ENCODE data around the gene SMYD2. TPM values are rescaled to one million over a fixed set of nuclear protein-coding genes. Genes with fewer than 3 reads are reported as not detected.

Gene SMYD2
- total RNA-seq, 1 experiment from 2014 or later, result 6.4 TPM

- TF ChIP-seq SP1 (CRISPR knock-in tag; conservative IDR thresholded peaks at IDR 0.05), result no peak
These were observed 46.9 kb upstream of the SMYD2 start (continued) for GRCh38 chr1:214233856-214234634.

DNA sequence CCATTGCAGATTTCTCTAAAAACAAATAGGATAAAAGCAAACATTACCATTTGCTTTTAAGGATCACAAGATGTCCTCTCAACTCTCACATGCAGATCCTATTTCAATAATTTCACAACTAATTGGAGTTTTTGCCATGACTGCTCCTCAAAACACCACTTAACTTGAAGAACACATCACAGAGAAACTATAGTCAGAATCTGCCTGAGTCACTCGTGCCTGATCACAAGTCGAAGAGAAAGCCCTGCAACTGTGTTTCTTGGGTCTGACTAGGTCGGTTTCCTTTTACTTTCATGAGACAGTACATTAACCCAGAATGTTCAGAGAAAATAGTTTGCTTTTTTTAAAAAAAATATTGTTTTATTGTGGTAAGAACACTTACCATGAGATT lies 46.3 kb upstream of the SMYD2 start:
- Mint-ChIP-seq H3K9me3 (no peaks in the 10 kb centered on the region), H3K4me1 (no peaks in the 10 kb centered on the region), H3K27me3 (ENCODE audit: low read depth) (no peaks in the 10 kb centered on the region), H3K27ac (no peak overlapping the region), H3K4me3 (no peak overlapping the region), H3K36me3 (no peaks in the 10 kb centered on the region)
- ChIA-PET POLR2A (no interaction called here), CTCF (interaction anchor here (1.0 kb wide), 1 partner anchor 97 kb away, joined by 3 read pairs; no protein-coding TSS in a partner anchor)
- ATAC-seq (no peak), DNase-seq (ENCODE audit: low spot score) (no peak)
- TF ChIP-seq SOX15 (CRISPR knock-in tag; IDR thresholded peaks at IDR 0.05) (no peak), ARID4B (CRISPR knock-in tag; IDR thresholded peaks at IDR 0.05; ENCODE audit: borderline replicate concordance) (no peak), ZNF121 (CRISPR knock-in tag; IDR thresholded peaks at IDR 0.05) (no peak), TEAD1 (CRISPR knock-in tag; IDR thresholded peaks at IDR 0.05) (no peak), TP53 (CRISPR knock-in tag; IDR thresholded peaks at IDR 0.05) (no peak), OVOL2 (CRISPR knock-in tag; IDR thresholded peaks at IDR 0.05; ENCODE audit: borderline replicate concordance) (no peak), ETV6 (CRISPR knock-in tag; IDR thresholded peaks at IDR 0.05) (no peak), GABPB1 (CRISPR knock-in tag; IDR thresholded peaks at IDR 0.05) (no peak), SP1 (CRISPR knock-in tag; conservative IDR thresholded peaks at IDR 0.05) (no peak), USF2 (CRISPR knock-in tag; IDR thresholded peaks at IDR 0.05) (no peak), ZNF671 (CRISPR knock-in tag; IDR thresholded peaks at IDR 0.05) (no peak), ZSCAN18 (CRISPR knock-in tag; IDR thresholded peaks at IDR 0.05) (no peak)
- TF ChIP-seq, protein P1, sequence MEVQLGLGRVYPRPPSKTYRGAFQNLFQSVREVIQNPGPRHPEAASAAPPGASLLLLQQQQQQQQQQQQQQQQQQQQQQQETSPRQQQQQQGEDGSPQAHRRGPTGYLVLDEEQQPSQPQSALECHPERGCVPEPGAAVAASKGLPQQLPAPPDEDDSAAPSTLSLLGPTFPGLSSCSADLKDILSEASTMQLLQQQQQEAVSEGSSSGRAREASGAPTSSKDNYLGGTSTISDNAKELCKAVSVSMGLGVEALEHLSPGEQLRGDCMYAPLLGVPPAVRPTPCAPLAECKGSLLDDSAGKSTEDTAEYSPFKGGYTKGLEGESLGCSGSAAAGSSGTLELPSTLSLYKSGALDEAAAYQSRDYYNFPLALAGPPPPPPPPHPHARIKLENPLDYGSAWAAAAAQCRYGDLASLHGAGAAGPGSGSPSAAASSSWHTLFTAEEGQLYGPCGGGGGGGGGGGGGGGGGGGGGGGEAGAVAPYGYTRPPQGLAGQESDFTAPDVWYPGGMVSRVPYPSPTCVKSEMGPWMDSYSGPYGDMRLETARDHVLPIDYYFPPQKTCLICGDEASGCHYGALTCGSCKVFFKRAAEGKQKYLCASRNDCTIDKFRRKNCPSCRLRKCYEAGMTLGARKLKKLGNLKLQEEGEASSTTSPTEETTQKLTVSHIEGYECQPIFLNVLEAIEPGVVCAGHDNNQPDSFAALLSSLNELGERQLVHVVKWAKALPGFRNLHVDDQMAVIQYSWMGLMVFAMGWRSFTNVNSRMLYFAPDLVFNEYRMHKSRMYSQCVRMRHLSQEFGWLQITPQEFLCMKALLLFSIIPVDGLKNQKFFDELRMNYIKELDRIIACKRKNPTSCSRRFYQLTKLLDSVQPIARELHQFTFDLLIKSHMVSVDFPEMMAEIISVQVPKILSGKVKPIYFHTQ (CRISPR knock-in tag; IDR thresholded peaks at IDR 0.05), result no peak
- TF ChIP-seq, protein P2, sequence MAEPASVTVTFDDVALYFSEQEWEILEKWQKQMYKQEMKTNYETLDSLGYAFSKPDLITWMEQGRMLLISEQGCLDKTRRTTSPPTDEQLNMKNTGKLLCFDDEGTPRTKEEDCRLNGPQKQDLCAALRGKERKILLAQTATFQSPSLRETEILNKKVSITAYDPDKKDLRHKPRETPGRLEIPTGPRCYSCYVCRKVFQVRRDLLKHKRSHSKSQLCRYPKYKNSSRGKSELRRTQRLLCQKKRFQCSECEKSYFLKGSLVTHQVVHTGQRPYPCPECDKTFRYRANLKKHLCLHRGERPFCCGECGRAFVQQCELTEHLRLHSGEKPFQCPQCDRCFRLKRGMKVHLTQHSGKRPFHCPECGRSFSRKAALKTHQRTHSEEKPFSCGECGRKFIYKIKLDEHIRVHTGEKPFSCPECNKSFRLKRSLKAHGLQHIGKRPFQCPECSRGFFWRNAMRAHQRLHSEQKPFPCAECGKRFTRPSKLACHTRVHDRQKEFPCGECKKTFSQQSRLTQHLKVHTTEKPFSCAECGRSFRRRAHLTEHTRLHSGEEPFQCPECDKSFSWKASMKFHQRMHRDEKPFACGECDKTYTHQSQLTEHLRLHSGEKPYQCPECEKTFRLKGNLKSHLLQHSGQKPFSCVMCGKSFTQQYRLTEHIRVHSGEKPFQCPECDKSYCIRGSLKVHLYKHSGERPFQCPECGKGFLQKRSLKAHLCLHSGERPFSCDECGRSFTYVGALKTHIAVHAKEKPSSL (CRISPR knock-in tag; conservative IDR thresholded peaks at IDR 0.05), result no peak
